SK-N-SH (cell line): Measurements from ENCODE around the gene NPAS3. TPM values are rescaled to one million over a fixed set of nuclear protein-coding genes. Genes with fewer than 3 reads are reported as not detected.

ENCODE experiments used
- CTCF ChIA-PET: fragments of 300-600, 350-600 bp; formaldehyde crosslinking; extraction: SDS; loops from one replicate; lab custom pipeline; 2021; lab: Yijun Ruan, JAX
- POLR2A ChIA-PET: fragments of 350-600 bp; sonication (Branson Sonifier 250); formaldehyde crosslinking; extraction: SDS; loops from one replicate; lab custom pipeline; 2020; ENCODE audit warnings: antibody characterized with exemption, inconsistent platforms; lab: Yijun Ruan, JAX
- DNase-seq: peaks from one replicate; pipeline ENCODE4 v3.0.0; 2012
- H2AFZ ChIP-seq: fragments of 200-600 bp; sonication (generic); 2 replicates; pipeline ENCODE4 v1.8.1; 2016; ENCODE audit warnings: antibody characterized with exemption, mild to moderate bottlenecking, low read depth
- H3F3A ChIP-seq: fragments of 200-600 bp; sonication (generic); replicated peaks from 2 replicates; pipeline ENCODE3; 2016; ENCODE audit warnings: antibody characterized with exemption, mild to moderate bottlenecking; ENCODE audit not compliant: insufficient read depth
- H3K27ac ChIP-seq, 2 experiments: fragments of 200-500 bp in 1 of 2; fragments of 200-600 bp in 1 of 2; sonication (Bioruptor generic) in 1 of 2; sonication (generic), shearing (Covaris generic) in 1 of 2; 2 replicates each; pipeline versions ENCODE4 v1.5.1 to v1.6.1; 2014 to 2016; ENCODE audit warnings: low read depth in 2 of 2, inconsistent platforms in 1 of 2, low read length in 1 of 2, mild to moderate bottlenecking in 1 of 2, mixed read lengths in 1 of 2
- H3K27me3 ChIP-seq: fragments of 200-600 bp; sonication (generic), shearing (Covaris generic); 2 replicates; pipeline ENCODE4 v1.6.1; 2016; ENCODE audit warnings: mixed run types; ENCODE audit not compliant: insufficient read depth
- H3K36me3 ChIP-seq, 2 experiments: fragments of 200-500 bp in 1 of 2; fragments of 200-600 bp in 1 of 2; sonication (Bioruptor generic) in 1 of 2; sonication (generic) in 1 of 2; replicated peaks in 1 of 2; 2 replicates each; pipeline versions ENCODE3 to v1.5.1; 2014 to 2016; ENCODE audit warnings: low read length in 1 of 2, mild to moderate bottlenecking in 1 of 2; ENCODE audit not compliant: insufficient read depth in 2 of 2, control insufficient read depth in 1 of 2
- H3K4me1 ChIP-seq, 2 experiments: fragments of 200-500 bp in 1 of 2; fragments of 200-600 bp in 1 of 2; sonication (Bioruptor generic) in 1 of 2; sonication (generic), shearing (Covaris generic) in 1 of 2; 2 replicates each; pipeline versions ENCODE4 v1.5.1 to v1.6.1; 2014 to 2016; ENCODE audit warnings: low read depth in 1 of 2, low read length in 1 of 2, mixed run types in 1 of 2; ENCODE audit not compliant: insufficient read depth in 2 of 2, control insufficient read depth in 1 of 2
- H3K4me2 ChIP-seq: fragments of 200-600 bp; sonication (generic), shearing (Covaris generic); 2 replicates; pipeline ENCODE4 v1.6.1; 2017; ENCODE audit warnings: mixed run types
- H3K4me3 ChIP-seq, 2 experiments: fragments of 200-500 bp in 1 of 2; fragments of 200-600 bp in 1 of 2; sonication (Bioruptor generic) in 1 of 2; sonication (generic), shearing (Covaris generic) in 1 of 2; 2 replicates each; pipeline versions ENCODE4 v1.5.1 to v1.8.1; 2014 to 2016; ENCODE audit warnings: low read depth in 2 of 2, inconsistent platforms in 1 of 2, low read length in 1 of 2, mild to moderate bottlenecking in 1 of 2, mixed read lengths in 1 of 2, moderate library complexity in 1 of 2
- H3K79me2 ChIP-seq: fragments of 200-600 bp; sonication (generic); 2 replicates; pipeline ENCODE4 v1.8.1; 2017; ENCODE audit warnings: mild to moderate bottlenecking; ENCODE audit not compliant: insufficient read depth
- H3K9ac ChIP-seq: fragments of 200-600 bp; sonication (generic); 2 replicates; pipeline ENCODE4 v1.6.1; 2017; ENCODE audit warnings: mixed run types
- H3K9me2 ChIP-seq: fragments of 200-600 bp; sonication (generic); 2 replicates; pipeline ENCODE4 v1.6.1; 2017; ENCODE audit warnings: mixed run types
- H3K9me3 ChIP-seq: fragments of 200-600 bp; sonication (generic); 2 replicates; pipeline ENCODE4 v1.6.1; 2017; ENCODE audit warnings: mixed run types, mild to moderate bottlenecking, moderate library complexity
- H4K20me1 ChIP-seq: fragments of 200-600 bp; sonication (generic); 2 replicates; pipeline ENCODE4 v1.6.1; 2017; ENCODE audit warnings: mild to moderate bottlenecking, mixed run types; ENCODE audit not compliant: insufficient read depth
- EP300 ChIP-seq, 2 experiments: IDR thresholded peaks; 2 replicates each; pipeline versions ENCODE4 v1.4.0 to v1.6.1; 2012; ENCODE audit warnings: borderline replicate concordance in 1 of 2, low read depth in 1 of 2, low read length in 1 of 2
- FOSL2 ChIP-seq: IDR thresholded peaks from 2 replicates; pipeline ENCODE4 v1.4.0; 2012; ENCODE audit warnings: low read depth, mild to moderate bottlenecking, moderate library complexity, borderline replicate concordance
- JUND ChIP-seq: IDR thresholded peaks from 2 replicates; pipeline ENCODE4 v1.4.0; 2012
- MEF2A ChIP-seq: IDR thresholded peaks from 2 replicates; pipeline ENCODE4 v1.4.0; 2012; ENCODE audit warnings: low read depth, borderline replicate concordance
- NFIC ChIP-seq: IDR thresholded peaks from 2 replicates; pipeline ENCODE4 v1.4.0; 2012; ENCODE audit warnings: borderline replicate concordance
- RAD21 ChIP-seq: IDR thresholded peaks from 2 replicates; pipeline ENCODE4 v1.6.1; 2012; ENCODE audit warnings: mild to moderate bottlenecking, low read length
- RCOR1 ChIP-seq: fragments of 150-350 bp; IDR thresholded peaks from 2 replicates; pipeline ENCODE4 v1.6.1; 2017; ENCODE audit warnings: antibody characterized with exemption, low read length
- RXRA ChIP-seq: IDR thresholded peaks from 2 replicates; pipeline ENCODE4 v1.4.0; 2012; ENCODE audit warnings: low read depth, mild to moderate bottlenecking, borderline replicate concordance
- SMC3 ChIP-seq: IDR thresholded peaks from 2 replicates; pipeline ENCODE4 v1.6.1; 2012; ENCODE audit warnings: low read depth, low read length, improper control_type of control experiment
- TAF1 ChIP-seq: IDR thresholded peaks from 2 replicates; pipeline ENCODE4 v1.6.1; 2012; ENCODE audit warnings: low read depth, mild to moderate bottlenecking, low read length, moderate library complexity, borderline replicate concordance
- TEAD4 ChIP-seq: IDR thresholded peaks from 2 replicates; pipeline ENCODE4 v1.4.0; 2012; ENCODE audit warnings: mild to moderate bottlenecking, borderline replicate concordance; ENCODE audit not compliant: insufficient read depth
- YY1 ChIP-seq: IDR thresholded peaks from 2 replicates; pipeline ENCODE4 v1.4.0; 2012; ENCODE audit warnings: low read depth, mild to moderate bottlenecking
- WGBS: methylation state at CpG from one replicate; pipeline ENCODE4 v1.1.6; 2017; ENCODE audit warnings: low lambda C conversion rate; 5-methylcytosine and 5-hydroxymethylcytosine counted together
- polyA plus RNA-seq, 3 experiments: library from polyadenylated mRNA; depleted of rRNA; stranded (reverse); fragments of >200 nt; gene quantifications; 2 replicates each; pipeline ENCODE4 v1.2.3, GENCODE V29; 2012
- TF ChIP-seq, protein P1 (sequence below): fragments of 150-350 bp; IDR thresholded peaks from 2 replicates; pipeline ENCODE4 v1.6.1; 2016; ENCODE audit warnings: mild to moderate bottlenecking, low read depth, low read length
- TF ChIP-seq, protein P2 (sequence below): IDR thresholded peaks from 2 replicates; pipeline ENCODE4 v1.4.0; 2012; ENCODE audit warnings: low read depth, borderline replicate concordance
- TF ChIP-seq, protein P3 (sequence below): IDR thresholded peaks from 2 replicates; pipeline ENCODE4 v1.4.0; 2012; ENCODE audit warnings: low read depth
- TF ChIP-seq, protein P4 (sequence below): fragments of 200-600 bp; sonication (generic); IDR thresholded peaks from 2 replicates; pipeline ENCODE4 v1.6.1; 2017; ENCODE audit warnings: antibody characterized with exemption, mild to moderate bottlenecking, moderate library complexity
- TF ChIP-seq, protein P5 (sequence below): IDR thresholded peaks from 2 replicates; pipeline ENCODE4 v1.6.1; 2012; ENCODE audit warnings: mild to moderate bottlenecking, low read depth, low read length, moderate library complexity
- TF ChIP-seq, protein P6 (sequence below): IDR thresholded peaks from 2 replicates; pipeline ENCODE4; 2012

The NPAS3 gene
- polyA plus RNA-seq, 1 of the 3 experiments (the other 2 are of a cell fraction): 4.3 TPM

DNA sequence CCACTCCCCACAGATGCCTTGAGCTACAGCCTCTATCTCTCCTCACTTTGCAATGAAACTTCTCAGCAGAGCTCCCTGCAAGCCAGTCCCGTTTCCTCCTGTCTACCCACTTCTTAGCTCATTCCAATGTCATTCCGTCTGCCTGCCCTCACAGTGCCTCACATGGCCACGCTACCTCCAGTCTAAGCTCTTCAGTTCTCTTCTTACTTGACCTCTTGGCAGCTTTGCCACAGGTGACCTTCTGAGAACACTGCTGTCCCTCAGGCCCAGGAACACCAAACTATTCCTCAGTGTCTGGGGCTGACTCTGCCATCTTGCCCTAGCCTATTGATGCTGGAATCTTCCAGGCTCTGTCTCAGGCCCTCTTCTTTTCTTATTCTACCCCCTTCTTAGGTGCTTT, 902.1 kb downstream of the NPAS3 start:
- TF ChIP-seq FOSL2 (no peak), EP300 (IDR thresholded peaks at IDR 0.05; ENCODE audit: borderline replicate concordance in 1 of 2, low read depth in 1 of 2, low read length in 1 of 2) (no peak), RCOR1 (no peak), SMC3 (no peak), NFIC (no peak), TEAD4 (no peak)
- TF ChIP-seq, protein P1, sequence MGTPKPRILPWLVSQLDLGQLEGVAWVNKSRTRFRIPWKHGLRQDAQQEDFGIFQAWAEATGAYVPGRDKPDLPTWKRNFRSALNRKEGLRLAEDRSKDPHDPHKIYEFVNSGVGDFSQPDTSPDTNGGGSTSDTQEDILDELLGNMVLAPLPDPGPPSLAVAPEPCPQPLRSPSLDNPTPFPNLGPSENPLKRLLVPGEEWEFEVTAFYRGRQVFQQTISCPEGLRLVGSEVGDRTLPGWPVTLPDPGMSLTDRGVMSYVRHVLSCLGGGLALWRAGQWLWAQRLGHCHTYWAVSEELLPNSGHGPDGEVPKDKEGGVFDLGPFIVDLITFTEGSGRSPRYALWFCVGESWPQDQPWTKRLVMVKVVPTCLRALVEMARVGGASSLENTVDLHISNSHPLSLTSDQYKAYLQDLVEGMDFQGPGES: no peak
- TF ChIP-seq, all 33 proteins: peak for 0
- no peak for DNase-seq
- Histone ChIP-seq H3K9me2 (no peaks in the 10 kb centered on the region), H3K36me3 (no peaks in the 10 kb centered on the region), H3K4me1 (no peaks in the 10 kb centered on the region; a peak in 1 of 4 replicates), H3F3A (no peaks in the 10 kb centered on the region), H3K27ac (no peak overlapping the region), H3K4me2 (no peak overlapping the region), H3K9me3 (no peaks in the 10 kb centered on the region), H3K4me3 (no peak overlapping the region), H3K27me3 (peaks cover 6% of the 10 kb centered on the region; the same call in 1 of the 2 replicates), H4K20me1 (no peaks in the 10 kb centered on the region), H3K79me2 (no peaks in the 10 kb centered on the region), H2AFZ (no peak overlapping the region), H3K9ac (no peak overlapping the region)
- WGBS: 59% methylated on average over 3 of the region's 3 CpGs
- CTCF ChIA-PET: interaction anchor here (0.9 to 16.4 kb wide), 22 partner anchors 8 to 483 kb away, joined by 3 to 337 read pairs (median 4); partner anchors contain the start of gene EGLN3
- POLR2A ChIA-PET: no interaction called here

DNA sequence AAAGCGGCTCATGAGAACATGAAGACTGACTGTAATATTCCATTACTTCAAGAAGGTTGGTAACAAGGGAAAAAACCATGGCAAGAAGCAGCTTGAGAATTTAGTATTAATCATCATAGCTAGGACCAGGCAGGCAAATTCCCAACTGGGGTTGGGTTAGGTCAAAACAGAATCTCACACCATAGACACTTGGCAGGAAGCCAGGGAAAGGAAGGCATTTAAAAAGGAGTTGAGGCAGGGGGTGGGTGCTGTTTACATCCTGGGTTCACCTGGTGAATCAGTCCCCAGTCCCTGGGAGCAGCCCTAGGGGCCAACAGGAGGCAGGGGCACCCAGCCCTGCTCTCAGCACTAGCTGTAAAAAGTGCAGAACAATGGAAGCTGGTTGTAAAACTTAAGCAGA, 903.6 kb downstream of the NPAS3 start:
- peaks cover 6% of the 10 kb centered on the region; the same call in 1 of the 2 replicates for H3K27me3 ChIP-seq
- no peaks in the 10 kb centered on the region for H3K9me2 ChIP-seq
- POLR2A ChIA-PET: no interaction called here
- no peak overlapping the region for H3K9ac ChIP-seq
- 87% methylated on average over 1 of the region's 1 CpG for WGBS
- H2AFZ ChIP-seq: no peak overlapping the region
- no peak overlapping the region for H3K27ac ChIP-seq
- H3F3A ChIP-seq: no peaks in the 10 kb centered on the region
- no peaks in the 10 kb centered on the region for H4K20me1 ChIP-seq
- no peaks in the 10 kb centered on the region for H3K9me3 ChIP-seq
- H3K4me3 ChIP-seq: no peak overlapping the region
- CTCF ChIA-PET: interaction anchor here (1.5 to 16.4 kb wide), 2 partner anchors 254 to 481 kb away, joined by 3 to 337 read pairs; no protein-coding TSS in a partner anchor
- H3K4me2 ChIP-seq: no peak overlapping the region
- H3K79me2 ChIP-seq: no peaks in the 10 kb centered on the region
- no peak for DNase-seq
- H3K36me3 ChIP-seq: no peaks in the 10 kb centered on the region
- no peaks in the 10 kb centered on the region; a peak in 1 of 4 replicates for H3K4me1 ChIP-seq
- TF ChIP-seq SMC3 (no peak), YY1 (no peak), TAF1 (no peak), JUND (no peak), RXRA (no peak), MEF2A (no peak), RAD21 (no peak), TEAD4 (no peak)
- TF ChIP-seq, protein P2, sequence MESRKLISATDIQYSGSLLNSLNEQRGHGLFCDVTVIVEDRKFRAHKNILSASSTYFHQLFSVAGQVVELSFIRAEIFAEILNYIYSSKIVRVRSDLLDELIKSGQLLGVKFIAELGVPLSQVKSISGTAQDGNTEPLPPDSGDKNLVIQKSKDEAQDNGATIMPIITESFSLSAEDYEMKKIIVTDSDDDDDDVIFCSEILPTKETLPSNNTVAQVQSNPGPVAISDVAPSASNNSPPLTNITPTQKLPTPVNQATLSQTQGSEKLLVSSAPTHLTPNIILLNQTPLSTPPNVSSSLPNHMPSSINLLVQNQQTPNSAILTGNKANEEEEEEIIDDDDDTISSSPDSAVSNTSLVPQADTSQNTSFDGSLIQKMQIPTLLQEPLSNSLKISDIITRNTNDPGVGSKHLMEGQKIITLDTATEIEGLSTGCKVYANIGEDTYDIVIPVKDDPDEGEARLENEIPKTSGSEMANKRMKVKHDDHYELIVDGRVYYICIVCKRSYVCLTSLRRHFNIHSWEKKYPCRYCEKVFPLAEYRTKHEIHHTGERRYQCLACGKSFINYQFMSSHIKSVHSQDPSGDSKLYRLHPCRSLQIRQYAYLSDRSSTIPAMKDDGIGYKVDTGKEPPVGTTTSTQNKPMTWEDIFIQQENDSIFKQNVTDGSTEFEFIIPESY: no peak
- TF ChIP-seq, protein P3, sequence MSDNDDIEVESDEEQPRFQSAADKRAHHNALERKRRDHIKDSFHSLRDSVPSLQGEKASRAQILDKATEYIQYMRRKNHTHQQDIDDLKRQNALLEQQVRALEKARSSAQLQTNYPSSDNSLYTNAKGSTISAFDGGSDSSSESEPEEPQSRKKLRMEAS: no peak
- TF ChIP-seq, protein P4, sequence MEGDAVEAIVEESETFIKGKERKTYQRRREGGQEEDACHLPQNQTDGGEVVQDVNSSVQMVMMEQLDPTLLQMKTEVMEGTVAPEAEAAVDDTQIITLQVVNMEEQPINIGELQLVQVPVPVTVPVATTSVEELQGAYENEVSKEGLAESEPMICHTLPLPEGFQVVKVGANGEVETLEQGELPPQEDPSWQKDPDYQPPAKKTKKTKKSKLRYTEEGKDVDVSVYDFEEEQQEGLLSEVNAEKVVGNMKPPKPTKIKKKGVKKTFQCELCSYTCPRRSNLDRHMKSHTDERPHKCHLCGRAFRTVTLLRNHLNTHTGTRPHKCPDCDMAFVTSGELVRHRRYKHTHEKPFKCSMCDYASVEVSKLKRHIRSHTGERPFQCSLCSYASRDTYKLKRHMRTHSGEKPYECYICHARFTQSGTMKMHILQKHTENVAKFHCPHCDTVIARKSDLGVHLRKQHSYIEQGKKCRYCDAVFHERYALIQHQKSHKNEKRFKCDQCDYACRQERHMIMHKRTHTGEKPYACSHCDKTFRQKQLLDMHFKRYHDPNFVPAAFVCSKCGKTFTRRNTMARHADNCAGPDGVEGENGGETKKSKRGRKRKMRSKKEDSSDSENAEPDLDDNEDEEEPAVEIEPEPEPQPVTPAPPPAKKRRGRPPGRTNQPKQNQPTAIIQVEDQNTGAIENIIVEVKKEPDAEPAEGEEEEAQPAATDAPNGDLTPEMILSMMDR: no peak
- TF ChIP-seq, protein P5, sequence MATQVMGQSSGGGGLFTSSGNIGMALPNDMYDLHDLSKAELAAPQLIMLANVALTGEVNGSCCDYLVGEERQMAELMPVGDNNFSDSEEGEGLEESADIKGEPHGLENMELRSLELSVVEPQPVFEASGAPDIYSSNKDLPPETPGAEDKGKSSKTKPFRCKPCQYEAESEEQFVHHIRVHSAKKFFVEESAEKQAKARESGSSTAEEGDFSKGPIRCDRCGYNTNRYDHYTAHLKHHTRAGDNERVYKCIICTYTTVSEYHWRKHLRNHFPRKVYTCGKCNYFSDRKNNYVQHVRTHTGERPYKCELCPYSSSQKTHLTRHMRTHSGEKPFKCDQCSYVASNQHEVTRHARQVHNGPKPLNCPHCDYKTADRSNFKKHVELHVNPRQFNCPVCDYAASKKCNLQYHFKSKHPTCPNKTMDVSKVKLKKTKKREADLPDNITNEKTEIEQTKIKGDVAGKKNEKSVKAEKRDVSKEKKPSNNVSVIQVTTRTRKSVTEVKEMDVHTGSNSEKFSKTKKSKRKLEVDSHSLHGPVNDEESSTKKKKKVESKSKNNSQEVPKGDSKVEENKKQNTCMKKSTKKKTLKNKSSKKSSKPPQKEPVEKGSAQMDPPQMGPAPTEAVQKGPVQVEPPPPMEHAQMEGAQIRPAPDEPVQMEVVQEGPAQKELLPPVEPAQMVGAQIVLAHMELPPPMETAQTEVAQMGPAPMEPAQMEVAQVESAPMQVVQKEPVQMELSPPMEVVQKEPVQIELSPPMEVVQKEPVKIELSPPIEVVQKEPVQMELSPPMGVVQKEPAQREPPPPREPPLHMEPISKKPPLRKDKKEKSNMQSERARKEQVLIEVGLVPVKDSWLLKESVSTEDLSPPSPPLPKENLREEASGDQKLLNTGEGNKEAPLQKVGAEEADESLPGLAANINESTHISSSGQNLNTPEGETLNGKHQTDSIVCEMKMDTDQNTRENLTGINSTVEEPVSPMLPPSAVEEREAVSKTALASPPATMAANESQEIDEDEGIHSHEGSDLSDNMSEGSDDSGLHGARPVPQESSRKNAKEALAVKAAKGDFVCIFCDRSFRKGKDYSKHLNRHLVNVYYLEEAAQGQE: no peak
- TF ChIP-seq, protein P6, sequence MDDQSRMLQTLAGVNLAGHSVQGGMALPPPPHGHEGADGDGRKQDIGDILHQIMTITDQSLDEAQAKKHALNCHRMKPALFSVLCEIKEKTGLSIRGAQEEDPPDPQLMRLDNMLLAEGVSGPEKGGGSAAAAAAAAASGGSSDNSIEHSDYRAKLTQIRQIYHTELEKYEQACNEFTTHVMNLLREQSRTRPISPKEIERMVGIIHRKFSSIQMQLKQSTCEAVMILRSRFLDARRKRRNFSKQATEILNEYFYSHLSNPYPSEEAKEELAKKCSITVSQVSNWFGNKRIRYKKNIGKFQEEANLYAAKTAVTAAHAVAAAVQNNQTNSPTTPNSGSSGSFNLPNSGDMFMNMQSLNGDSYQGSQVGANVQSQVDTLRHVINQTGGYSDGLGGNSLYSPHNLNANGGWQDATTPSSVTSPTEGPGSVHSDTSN: no peak
